Activated CD4-positive, alpha-beta T cell treated with anti-CD3 and anti-CD28 coated beads, Interleukin-2, amount 10 ng/mL, durations not matched to agents 7 days and 5 days (primary cell): ENCODE results near the gene NCKIPSD. TPM values are rescaled to one million over a fixed set of nuclear protein-coding genes. Genes with fewer than 3 reads are reported as not detected.

Experiments used
- CTCF ChIA-PET: fragments of 350-600 bp; sonication (Branson Sonifier 250); formaldehyde crosslinking; loops from one replicate; lab custom pipeline; 2021; ENCODE audit warnings: antibody characterized with exemption; lab: Charles Lee
- POLR2A ChIA-PET: fragments of 350-600 bp; sonication (Branson Sonifier 250); formaldehyde crosslinking; loops from one replicate; lab custom pipeline; 2021; ENCODE audit warnings: antibody characterized with exemption; lab: Charles Lee
- DNase-seq: peaks from one replicate; pipeline ENCODE4 v3.0.0-alpha.2; 2020
- H3K27ac Mint-ChIP-seq: one replicate; pipeline ENCODE4 v1.8.0; 2021; ENCODE audit warnings: mild to moderate bottlenecking, moderate library complexity, mixed read lengths
- H3K27me3 Mint-ChIP-seq: one replicate; pipeline ENCODE4 v1.8.0; 2021; ENCODE audit warnings: mixed read lengths
- H3K36me3 Mint-ChIP-seq: one replicate; pipeline ENCODE4 v1.8.0; 2021; ENCODE audit warnings: low read depth, mixed read lengths
- H3K4me1 Mint-ChIP-seq: one replicate; pipeline ENCODE4 v1.8.0; 2021; ENCODE audit warnings: mixed read lengths
- H3K4me3 Mint-ChIP-seq: one replicate; pipeline ENCODE4 v1.8.0; 2021; ENCODE audit warnings: mild to moderate bottlenecking, moderate library complexity, mixed read lengths
- H3K9me3 Mint-ChIP-seq: one replicate; pipeline ENCODE4 v1.8.0; 2021; ENCODE audit warnings: mixed read lengths
- total RNA-seq, 2 experiments: library from RNA; stranded (reverse); gene quantifications; one replicate each; pipeline ENCODE4 v1.2.3, GENCODE V29; 2021

The NCKIPSD gene
- total RNA-seq, 2 experiments from 2014 or later = 41.5 to 42.6 TPM

- ChIA-PET CTCF (interaction anchor here (0.5 to 5.2 kb wide), 27 partner anchors 10 to 644 kb away, joined by 3 to 40 read pairs (median 5); partner anchors contain the start of genes CELSR3, IP6K2, NCKIPSD and NDUFAF3), POLR2A (interaction anchor here (0.6 kb wide), 1 partner anchor 1938 kb away, joined by 4 read pairs; no protein-coding TSS in a partner anchor)
- peaks cover 20% of the 10 kb centered on the region for H3K4me1 Mint-ChIP-seq
- peak overlapping the region; percentile 88 for H3K4me3 Mint-ChIP-seq
- H3K36me3 Mint-ChIP-seq = peaks cover 2% of the 10 kb centered on the region
- no peaks in the 10 kb centered on the region for H3K9me3 Mint-ChIP-seq
- no peak overlapping the region for H3K27ac Mint-ChIP-seq
- no peaks in the 10 kb centered on the region for H3K27me3 Mint-ChIP-seq
- peak; percentile 51 for DNase-seq
These were observed 51.0 kb downstream of the NCKIPSD start for GRCh38 chr3:48634661-48635221.

DNA sequence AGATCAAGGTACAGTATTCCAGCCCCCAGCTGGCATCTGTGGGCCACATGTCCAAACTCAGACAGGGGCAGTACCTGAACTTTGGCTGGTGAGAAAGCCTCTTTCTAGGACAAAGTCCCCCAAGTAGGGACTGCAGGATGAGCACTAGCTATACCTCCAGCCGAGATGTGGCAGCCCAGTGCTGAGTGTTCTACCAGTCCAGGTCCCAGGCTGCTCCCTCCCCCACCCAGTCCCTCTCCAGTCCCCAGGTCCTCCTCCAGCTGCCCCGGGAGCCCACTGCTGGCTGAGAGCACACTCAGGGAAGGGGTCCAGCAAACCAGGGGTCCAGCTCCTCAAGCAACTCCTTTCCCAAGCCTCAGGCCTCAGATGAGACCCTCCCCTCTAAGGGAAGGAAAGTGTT, 52.0 kb downstream of the NCKIPSD start:
- POLR2A ChIA-PET = no interaction called here
- peak overlapping the region; percentile 88 for H3K4me3 Mint-ChIP-seq
- DNase-seq = no peak
- CTCF ChIA-PET = interaction anchor here (1.0 to 5.2 kb wide), 9 partner anchors 10 to 354 kb away, joined by 3 to 40 read pairs (median 6); partner anchors contain the start of genes CELSR3, IP6K2, PFKFB4 and TMEM89
- no peak overlapping the region for H3K27ac Mint-ChIP-seq
- H3K36me3 Mint-ChIP-seq = peaks cover 2% of the 10 kb centered on the region
- H3K4me1 Mint-ChIP-seq = peaks cover 20% of the 10 kb centered on the region
- no peaks in the 10 kb centered on the region for H3K27me3 Mint-ChIP-seq
- H3K9me3 Mint-ChIP-seq = no peaks in the 10 kb centered on the region

DNA sequence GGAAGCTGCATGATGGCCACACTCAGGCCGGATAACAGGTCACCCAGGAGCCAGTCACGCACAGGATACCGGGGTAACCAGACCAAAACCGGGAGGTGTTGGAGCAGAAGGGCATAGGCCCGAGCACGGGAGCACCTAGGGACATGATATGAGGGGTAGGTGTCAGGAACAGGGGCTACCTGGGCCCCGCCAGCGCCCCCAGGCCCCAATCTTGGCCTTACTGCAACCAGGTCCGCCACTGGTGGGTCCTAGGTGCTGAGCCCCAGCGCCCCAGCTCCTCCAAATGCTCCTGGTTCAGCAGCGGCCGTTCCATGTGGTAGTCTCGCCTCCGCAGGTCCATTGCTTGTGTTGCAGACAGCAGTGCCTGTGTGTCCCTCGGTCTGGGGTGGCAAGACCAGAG, 52.5 kb downstream of the NCKIPSD start:
- H3K27ac Mint-ChIP-seq = no peak overlapping the region
- peak overlapping the region; percentile 88 for H3K4me3 Mint-ChIP-seq
- no peaks in the 10 kb centered on the region for H3K27me3 Mint-ChIP-seq
- H3K9me3 Mint-ChIP-seq = no peaks in the 10 kb centered on the region
- CTCF ChIA-PET = interaction anchor here (0.6 to 5.2 kb wide), 8 partner anchors 9 to 309 kb away, joined by 3 to 40 read pairs (median 5); partner anchors contain the start of genes PFKFB4, TMEM89 and UQCRC1
- H3K4me1 Mint-ChIP-seq = peaks cover 20% of the 10 kb centered on the region
- H3K36me3 Mint-ChIP-seq = peaks cover 2% of the 10 kb centered on the region
- POLR2A ChIA-PET = no interaction called here
- no peak for DNase-seq

DNA sequence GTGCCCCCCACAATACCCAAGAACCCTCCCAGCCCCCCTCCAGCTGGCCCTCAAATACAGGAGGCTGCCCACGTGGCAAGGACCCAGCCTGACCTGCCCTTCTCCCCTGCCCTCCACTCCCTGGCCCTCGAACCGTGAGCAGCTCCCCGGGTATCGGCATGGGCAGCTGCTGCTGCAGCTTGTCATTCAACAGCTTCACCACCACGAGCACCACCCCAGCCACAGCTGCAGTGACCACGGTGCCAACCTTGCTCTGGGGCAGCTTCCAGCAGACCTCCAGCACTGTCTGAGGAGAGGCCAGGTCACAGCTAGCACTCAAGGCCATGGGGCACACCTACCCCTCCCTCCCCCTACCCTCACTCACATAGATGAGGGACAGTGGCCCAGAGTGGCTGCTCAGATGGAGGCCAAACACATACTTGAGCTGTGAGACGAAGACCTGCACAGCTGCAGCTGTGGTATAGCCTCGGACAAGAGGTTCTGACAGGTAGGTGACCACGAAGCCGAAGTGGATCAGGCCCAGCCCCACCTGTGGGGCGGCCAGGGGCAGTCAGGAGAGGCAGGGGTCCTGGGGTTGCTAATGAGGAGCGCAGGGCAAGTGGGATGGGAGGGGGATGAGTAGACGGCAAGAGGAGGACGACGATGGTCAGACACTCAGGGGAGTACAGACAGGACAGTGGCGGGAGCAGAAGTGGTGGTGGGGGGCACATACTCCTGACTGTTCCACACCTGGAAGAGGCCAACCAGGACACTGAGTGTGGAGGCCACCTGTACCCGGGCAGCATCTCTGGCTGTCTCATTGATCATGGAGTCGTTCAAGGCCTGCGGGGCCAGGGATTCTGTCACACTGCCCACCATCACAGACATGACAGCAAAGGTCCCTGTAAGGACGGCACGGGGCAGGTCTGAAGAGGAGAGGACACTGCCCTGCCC, 53.9 kb downstream of the NCKIPSD start:
- Mint-ChIP-seq H3K27ac (no peak overlapping the region), H3K36me3 (peaks cover 8% of the 10 kb centered on the region), H3K9me3 (no peaks in the 10 kb centered on the region), H3K4me3 (no peak overlapping the region), H3K4me1 (peaks cover 17% of the 10 kb centered on the region), H3K27me3 (no peaks in the 10 kb centered on the region)
- ChIA-PET POLR2A (no interaction called here), CTCF (interaction anchor here (1.4 to 4.2 kb wide), 2 partner anchors 18 to 74 kb away, joined by 3 to 26 read pairs; partner anchors contain the start of gene PFKFB4)
- no peak for DNase-seq

GRCh38 chr3:48630833-48631232, 54.9 kb downstream of the NCKIPSD start:
- Mint-ChIP-seq H3K27me3 (no peaks in the 10 kb centered on the region), H3K27ac (no peak overlapping the region), H3K36me3 (peaks cover 15% of the 10 kb centered on the region), H3K4me3 (no peak overlapping the region), H3K9me3 (no peaks in the 10 kb centered on the region), H3K4me1 (peaks cover 12% of the 10 kb centered on the region)
- ChIA-PET CTCF (interaction anchor here (1.4 kb wide), 1 partner anchor 19 kb away, joined by 3 read pairs; no protein-coding TSS in a partner anchor), POLR2A (no interaction called here)
- DNase-seq = no peak

DNA sequence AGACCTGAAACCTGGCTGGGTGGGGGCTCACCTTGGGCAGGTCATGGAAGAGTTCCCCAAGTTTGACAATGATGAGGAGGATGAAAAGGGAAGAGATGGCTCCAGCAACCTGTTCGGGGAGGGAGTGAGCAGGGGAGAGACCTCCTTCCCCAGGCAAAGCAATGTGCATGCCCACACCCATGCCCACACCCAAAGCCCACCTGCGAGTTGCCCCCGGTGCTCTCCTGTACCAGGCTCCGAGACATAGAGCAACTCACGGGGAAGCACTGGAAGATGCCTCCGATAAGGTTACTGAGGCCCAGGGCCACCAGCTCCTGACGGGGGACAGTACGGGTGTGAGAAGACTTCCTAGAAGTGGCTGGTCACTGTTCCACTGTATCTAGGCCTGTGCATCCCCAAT, 55.3 kb downstream of the NCKIPSD start:
- CTCF ChIA-PET = interaction anchor here (0.6 kb wide), 1 partner anchor 1411 kb away, joined by 4 read pairs; no protein-coding TSS in a partner anchor
- POLR2A ChIA-PET = no interaction called here
- no peak overlapping the region for H3K4me3 Mint-ChIP-seq

DNA sequence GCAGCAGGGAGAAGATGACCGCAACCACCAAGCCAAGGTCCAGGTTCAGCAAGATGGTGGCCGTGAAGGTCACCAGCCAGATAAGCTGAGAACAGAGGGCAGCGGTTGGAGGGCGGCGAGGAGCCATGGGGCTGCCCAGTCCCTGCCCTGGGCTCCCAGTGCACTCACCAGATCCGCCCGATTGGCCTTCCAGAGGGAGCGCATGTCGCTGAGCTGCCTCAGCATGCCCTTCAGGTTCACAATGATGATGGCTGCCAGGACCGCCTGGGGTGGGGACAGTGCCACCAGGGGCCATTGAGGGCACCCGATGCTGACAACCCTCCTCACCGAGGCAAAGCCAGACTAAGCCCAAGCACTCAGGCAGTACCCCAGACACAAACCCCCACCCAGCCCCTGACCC, 55.8 kb downstream of the NCKIPSD start:
- no peaks in the 10 kb centered on the region for H3K9me3 Mint-ChIP-seq
- H3K27me3 Mint-ChIP-seq = no peaks in the 10 kb centered on the region
- H3K27ac Mint-ChIP-seq = no peak overlapping the region
- no peak for DNase-seq
- CTCF ChIA-PET = interaction anchor here (0.6 kb wide), 1 partner anchor 1411 kb away, joined by 4 read pairs; no protein-coding TSS in a partner anchor
- H3K4me1 Mint-ChIP-seq = peaks cover 13% of the 10 kb centered on the region
- POLR2A ChIA-PET = no interaction called here
- H3K4me3 Mint-ChIP-seq = no peak overlapping the region
- peaks cover 15% of the 10 kb centered on the region for H3K36me3 Mint-ChIP-seq

More for the DNA sequence above, 55.3 kb downstream of the NCKIPSD start:
- Mint-ChIP-seq H3K9me3 (no peaks in the 10 kb centered on the region), H3K27ac (peak overlapping the region; percentile 52), H3K27me3 (no peaks in the 10 kb centered on the region), H3K4me1 (peaks cover 9% of the 10 kb centered on the region), H3K36me3 (peaks cover 15% of the 10 kb centered on the region)
- DNase-seq = no peak

GRCh38 chr3:48628277-48629017, 57.3 kb downstream of the NCKIPSD start:
- CTCF ChIA-PET = interaction anchor here (1.1 kb wide), 1 partner anchor 19 kb away, joined by 4 read pairs; the partner anchor contains the start of gene UQCRC1
- no peaks in the 10 kb centered on the region for H3K9me3 Mint-ChIP-seq
- no peak overlapping the region for H3K4me3 Mint-ChIP-seq
- H3K36me3 Mint-ChIP-seq = peaks cover 15% of the 10 kb centered on the region
- DNase-seq = no peak
- H3K27me3 Mint-ChIP-seq = no peaks in the 10 kb centered on the region
- no peak overlapping the region for H3K27ac Mint-ChIP-seq
- POLR2A ChIA-PET = no interaction called here
- peaks cover 15% of the 10 kb centered on the region for H3K4me1 Mint-ChIP-seq

GRCh38 chr3:48625600-48625999, 60.1 kb downstream of the NCKIPSD start:
- DNase-seq = no peak
- Mint-ChIP-seq H3K27ac (peak overlapping the region; percentile 9), H3K4me3 (no peak overlapping the region), H3K27me3 (no peaks in the 10 kb centered on the region), H3K36me3 (peaks cover 16% of the 10 kb centered on the region), H3K9me3 (no peaks in the 10 kb centered on the region), H3K4me1 (peaks cover 15% of the 10 kb centered on the region)
- ChIA-PET CTCF (interaction anchor here (0.5 to 5.5 kb wide), 2 partner anchors 10 to 16 kb away, joined by 3 to 40 read pairs; partner anchors contain the start of genes SLC26A6 and UQCRC1), POLR2A (no interaction called here)

- Mint-ChIP-seq H3K4me1 (peaks cover 15% of the 10 kb centered on the region), H3K36me3 (peaks cover 16% of the 10 kb centered on the region), H3K27me3 (no peaks in the 10 kb centered on the region), H3K27ac (no peak overlapping the region), H3K9me3 (no peaks in the 10 kb centered on the region), H3K4me3 (no peak overlapping the region)
- no peak for DNase-seq
- ChIA-PET POLR2A (interaction anchor here (0.8 kb wide), 1 partner anchor 15 kb away, joined by 3 read pairs; the partner anchor contains the start of gene UQCRC1), CTCF (interaction anchor here (1.0 to 5.5 kb wide), 3 partner anchors 10 to 33 kb away, joined by 3 to 40 read pairs (median 3); partner anchors contain the start of genes SLC26A6 and UQCRC1)
These were observed 60.9 kb downstream of the NCKIPSD start for GRCh38 chr3:48624767-48625166.

DNA sequence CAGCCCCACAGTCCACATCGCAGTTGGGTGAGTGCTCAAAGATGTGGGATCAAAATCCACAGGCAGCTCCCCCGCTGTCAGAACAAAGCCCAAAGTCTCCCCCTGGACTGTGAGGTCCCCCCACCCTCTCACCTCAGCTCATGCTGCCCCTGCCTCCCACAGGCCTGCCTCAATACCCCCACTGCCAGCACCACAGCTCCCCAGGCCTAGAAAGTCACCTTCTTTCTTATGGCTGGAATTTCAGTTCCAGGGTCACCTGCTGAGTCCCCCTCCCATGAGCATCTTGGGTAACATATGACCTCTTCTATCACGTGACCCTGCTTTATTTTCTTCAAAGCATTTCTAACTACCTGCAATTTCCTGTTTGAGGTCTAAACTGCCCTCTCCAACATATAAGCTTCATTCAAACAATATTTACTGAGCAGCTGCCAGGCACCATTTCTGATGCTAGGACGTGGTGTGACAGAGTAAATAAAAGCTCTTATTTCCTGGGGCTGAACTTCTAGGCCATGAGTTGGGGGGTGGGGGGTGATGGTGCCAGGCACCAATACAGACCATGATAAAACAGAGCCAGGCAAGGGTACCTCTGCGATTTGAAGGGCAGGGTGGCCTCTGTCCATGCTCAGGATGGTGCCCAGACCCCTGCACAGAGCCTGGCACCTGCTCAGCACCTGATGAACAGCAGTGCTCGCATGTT, 61.7 kb downstream of the NCKIPSD start:
- peaks cover 15% of the 10 kb centered on the region for H3K4me1 Mint-ChIP-seq
- ChIA-PET CTCF (interaction anchor here (1.0 to 5.5 kb wide), 6 partner anchors 11 to 40 kb away, joined by 3 to 40 read pairs (median 5); partner anchors contain the start of genes SLC26A6 and UQCRC1), POLR2A (interaction anchor here (0.8 kb wide), 1 partner anchor 15 kb away, joined by 3 read pairs; the partner anchor contains the start of gene UQCRC1)
- H3K36me3 Mint-ChIP-seq = peaks cover 16% of the 10 kb centered on the region
- no peaks in the 10 kb centered on the region for H3K27me3 Mint-ChIP-seq
- peak overlapping the region; percentile 68 for H3K27ac Mint-ChIP-seq
- H3K9me3 Mint-ChIP-seq = peaks cover under 1% of the 10 kb centered on the region
- no peak overlapping the region for H3K4me3 Mint-ChIP-seq
- DNase-seq = no peak
